GM23338 (cell line): Measurements from ENCODE around the gene ZGRF1. TPM values are rescaled to one million over a fixed set of nuclear protein-coding genes. Genes with fewer than 3 reads are reported as not detected.

Experiments
- ATAC-seq: fragments of 200-7000 bp; cut with Tn5 transposase; 3 replicates; pipeline ENCODE4 v1.9.1; 2020
- DNase-seq: peaks from one replicate; pipeline ENCODE4 v3.0.0-alpha.2; 2015; ENCODE audit warnings: low spot score
- H2AFZ ChIP-seq: fragments of 200-600 bp; sonication (generic); 2 replicates; pipeline ENCODE4 v1.8.0; 2016; ENCODE audit warnings: antibody characterized with exemption, mild to moderate bottlenecking, moderate library complexity
- H3F3A ChIP-seq: fragments of 200-600 bp; sonication (generic); replicated peaks from 2 replicates; pipeline ENCODE4 v1.8.0; 2017; ENCODE audit warnings: antibody characterized with exemption, mixed run types, low read depth
- H3K27ac ChIP-seq: fragments of 200-600 bp; sonication (generic); 2 replicates; pipeline ENCODE4 v1.6.1; 2016; ENCODE audit warnings: low read depth
- H3K27me3 ChIP-seq: fragments of 200-600 bp; sonication (generic); 2 replicates; pipeline ENCODE4 v1.8.0; 2016; ENCODE audit warnings: mild to moderate bottlenecking, mixed run types, moderate library complexity; ENCODE audit not compliant: insufficient read depth
- H3K36me3 ChIP-seq: fragments of 200-600 bp; sonication (generic); 2 replicates; pipeline ENCODE4 v1.8.0; 2016; ENCODE audit warnings: mild to moderate bottlenecking; ENCODE audit not compliant: insufficient read depth
- H3K4me1 ChIP-seq: fragments of 200-600 bp; sonication (generic); 2 replicates; pipeline ENCODE4 v1.8.0; 2016; ENCODE audit warnings: mild to moderate bottlenecking, moderate library complexity; ENCODE audit not compliant: insufficient read depth
- H3K4me2 ChIP-seq: fragments of 200-600 bp; sonication (generic); 2 replicates; pipeline ENCODE4 v1.7.1; 2017; ENCODE audit warnings: mixed run types
- H3K4me3 ChIP-seq: fragments of 200-600 bp; sonication (generic); 2 replicates; pipeline ENCODE4 v1.6.1; 2016; ENCODE audit warnings: mixed run types
- H3K79me2 ChIP-seq: fragments of 200-600 bp; sonication (generic); replicated peaks from 2 replicates; pipeline ENCODE4 v1.8.0; 2017; ENCODE audit warnings: mild to moderate bottlenecking; ENCODE audit not compliant: insufficient read depth
- H3K9me2 ChIP-seq: fragments of 200-600 bp; sonication (generic); 2 replicates; pipeline ENCODE4 v1.8.0; 2017; ENCODE audit not compliant: insufficient read depth
- H4K20me1 ChIP-seq: fragments of 200-600 bp; sonication (generic); replicated peaks from 2 replicates; pipeline ENCODE4 v1.8.0; 2017; ENCODE audit warnings: mild to moderate bottlenecking; ENCODE audit not compliant: insufficient read depth
- H3K27ac Mint-ChIP-seq: 2 replicates; pipeline ENCODE4 v1.8.0; 2020; ENCODE audit warnings: inconsistent platforms, mild to moderate bottlenecking, moderate library complexity, mixed read lengths
- H3K27me3 Mint-ChIP-seq: 3 replicates; pipeline ENCODE4 v1.8.0; 2022; ENCODE audit warnings: low read depth, mild to moderate bottlenecking, moderate library complexity, mixed read lengths, inconsistent platforms; ENCODE audit not compliant: insufficient read depth, poor library complexity
- H3K36me3 Mint-ChIP-seq: 3 replicates; pipeline ENCODE4 v1.8.0; 2021; ENCODE audit warnings: low read depth, mild to moderate bottlenecking, inconsistent platforms, moderate library complexity, mixed read lengths
- H3K4me1 Mint-ChIP-seq: 3 replicates; pipeline ENCODE4 v1.8.0; 2020; ENCODE audit warnings: mild to moderate bottlenecking, inconsistent platforms, mixed read lengths
- H3K4me3 Mint-ChIP-seq: 3 replicates; pipeline ENCODE4 v1.8.0; 2021; ENCODE audit warnings: moderate library complexity, mild to moderate bottlenecking, inconsistent platforms, mixed read lengths
- H3K9me3 Mint-ChIP-seq: 3 replicates; pipeline ENCODE4 v1.8.0; 2020; ENCODE audit warnings: moderate library complexity, mild to moderate bottlenecking, inconsistent platforms, mixed read lengths
- polyA plus RNA-seq: library from polyadenylated mRNA; unstranded; fragments of >200 nt; fragmentation: Nextera tagmentation; extraction: Ambion mirVana; gene quantifications from 2 replicates; pipeline ENCODE4 v1.2.1, GENCODE V29; 2016
- total RNA-seq: library from RNA; depleted of rRNA; stranded (reverse); fragments of >200 nt; shearing (Covaris generic); gene quantifications from 2 replicates; pipeline ENCODE4 v1.2.3, GENCODE V29; 2014
- TF ChIP-seq, protein P1 (sequence below), 2 experiments: fragments of 200-600 bp in 1 of 2; sonication (generic) in 1 of 2; conservative IDR thresholded peaks; 2 replicates each; pipeline versions ENCODE4 v1.5.1 to v1.6.1; 2016 to 2017; ENCODE audit warnings: antibody characterized with exemption in 2 of 2, low read depth in 2 of 2, mild to moderate bottlenecking in 2 of 2, moderate library complexity in 1 of 2
- TF ChIP-seq, protein P2 (sequence below): fragments of 250-450 bp; sonication (Bioruptor Pico); IDR thresholded peaks from 2 replicates; pipeline ENCODE4 v1.5.0; 2020; ENCODE audit warnings: mild to moderate bottlenecking, moderate library complexity

Gene ZGRF1
- total and polyA plus RNA-seq, 2 experiments from 2014 or later, result 41.7 to 62.6 TPM

DNA sequence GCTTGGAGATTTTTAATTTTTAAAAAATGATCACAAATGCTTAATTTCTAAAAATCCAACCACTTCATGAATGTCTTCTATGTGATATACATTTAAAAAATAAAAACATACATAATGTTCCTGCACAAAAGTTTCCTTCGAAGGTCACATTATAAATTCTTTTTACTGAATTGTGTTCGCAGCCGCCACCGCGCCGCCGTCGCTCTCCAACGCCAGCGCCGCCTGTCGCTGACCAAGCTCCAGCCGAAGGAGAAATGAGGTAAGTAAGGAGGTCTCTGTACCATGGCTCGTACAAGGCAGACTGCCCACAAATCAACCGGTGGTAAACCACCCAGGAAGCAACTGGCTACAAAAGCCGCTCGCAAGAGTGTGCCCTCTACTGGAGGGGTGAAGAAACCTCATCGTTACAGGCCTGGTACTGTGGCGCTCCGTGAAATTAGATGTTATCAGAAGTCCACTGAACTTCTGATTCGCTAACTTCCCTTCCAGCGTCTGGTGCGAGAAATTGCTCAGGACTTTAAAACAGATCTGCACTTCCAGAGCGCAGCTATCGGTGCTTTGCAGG lies 71.9 kb downstream of the ZGRF1 start:
- no peaks in the 10 kb centered on the region for H3K36me3 ChIP-seq
- H3K4me1 Mint-ChIP-seq, result no peaks in the 10 kb centered on the region
- no peak overlapping the region for H3K4me3 ChIP-seq
- no peak overlapping the region for H3K27ac Mint-ChIP-seq
- H3K4me2 ChIP-seq, result no peak overlapping the region
- H3F3A ChIP-seq, result no peaks in the 10 kb centered on the region
- H3K9me3 Mint-ChIP-seq, result no peaks in the 10 kb centered on the region
- no peak overlapping the region for H2AFZ ChIP-seq
- peaks cover 15% of the 10 kb centered on the region for H3K36me3 Mint-ChIP-seq
- no peaks in the 10 kb centered on the region for H3K27me3 ChIP-seq
- H3K27ac ChIP-seq, result no peak overlapping the region
- ATAC-seq, result no peak
- no peaks in the 10 kb centered on the region for H3K4me1 ChIP-seq
- no peaks in the 10 kb centered on the region for H3K9me2 ChIP-seq
- peaks cover 1% of the 10 kb centered on the region for H3K27me3 Mint-ChIP-seq
- TF ChIP-seq, protein P1, sequence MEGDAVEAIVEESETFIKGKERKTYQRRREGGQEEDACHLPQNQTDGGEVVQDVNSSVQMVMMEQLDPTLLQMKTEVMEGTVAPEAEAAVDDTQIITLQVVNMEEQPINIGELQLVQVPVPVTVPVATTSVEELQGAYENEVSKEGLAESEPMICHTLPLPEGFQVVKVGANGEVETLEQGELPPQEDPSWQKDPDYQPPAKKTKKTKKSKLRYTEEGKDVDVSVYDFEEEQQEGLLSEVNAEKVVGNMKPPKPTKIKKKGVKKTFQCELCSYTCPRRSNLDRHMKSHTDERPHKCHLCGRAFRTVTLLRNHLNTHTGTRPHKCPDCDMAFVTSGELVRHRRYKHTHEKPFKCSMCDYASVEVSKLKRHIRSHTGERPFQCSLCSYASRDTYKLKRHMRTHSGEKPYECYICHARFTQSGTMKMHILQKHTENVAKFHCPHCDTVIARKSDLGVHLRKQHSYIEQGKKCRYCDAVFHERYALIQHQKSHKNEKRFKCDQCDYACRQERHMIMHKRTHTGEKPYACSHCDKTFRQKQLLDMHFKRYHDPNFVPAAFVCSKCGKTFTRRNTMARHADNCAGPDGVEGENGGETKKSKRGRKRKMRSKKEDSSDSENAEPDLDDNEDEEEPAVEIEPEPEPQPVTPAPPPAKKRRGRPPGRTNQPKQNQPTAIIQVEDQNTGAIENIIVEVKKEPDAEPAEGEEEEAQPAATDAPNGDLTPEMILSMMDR (conservative IDR thresholded peaks at IDR 0.05; ENCODE audit: low read depth in 2 of 2), result peak; percentile 59 to 69
- TF ChIP-seq, protein P2, sequence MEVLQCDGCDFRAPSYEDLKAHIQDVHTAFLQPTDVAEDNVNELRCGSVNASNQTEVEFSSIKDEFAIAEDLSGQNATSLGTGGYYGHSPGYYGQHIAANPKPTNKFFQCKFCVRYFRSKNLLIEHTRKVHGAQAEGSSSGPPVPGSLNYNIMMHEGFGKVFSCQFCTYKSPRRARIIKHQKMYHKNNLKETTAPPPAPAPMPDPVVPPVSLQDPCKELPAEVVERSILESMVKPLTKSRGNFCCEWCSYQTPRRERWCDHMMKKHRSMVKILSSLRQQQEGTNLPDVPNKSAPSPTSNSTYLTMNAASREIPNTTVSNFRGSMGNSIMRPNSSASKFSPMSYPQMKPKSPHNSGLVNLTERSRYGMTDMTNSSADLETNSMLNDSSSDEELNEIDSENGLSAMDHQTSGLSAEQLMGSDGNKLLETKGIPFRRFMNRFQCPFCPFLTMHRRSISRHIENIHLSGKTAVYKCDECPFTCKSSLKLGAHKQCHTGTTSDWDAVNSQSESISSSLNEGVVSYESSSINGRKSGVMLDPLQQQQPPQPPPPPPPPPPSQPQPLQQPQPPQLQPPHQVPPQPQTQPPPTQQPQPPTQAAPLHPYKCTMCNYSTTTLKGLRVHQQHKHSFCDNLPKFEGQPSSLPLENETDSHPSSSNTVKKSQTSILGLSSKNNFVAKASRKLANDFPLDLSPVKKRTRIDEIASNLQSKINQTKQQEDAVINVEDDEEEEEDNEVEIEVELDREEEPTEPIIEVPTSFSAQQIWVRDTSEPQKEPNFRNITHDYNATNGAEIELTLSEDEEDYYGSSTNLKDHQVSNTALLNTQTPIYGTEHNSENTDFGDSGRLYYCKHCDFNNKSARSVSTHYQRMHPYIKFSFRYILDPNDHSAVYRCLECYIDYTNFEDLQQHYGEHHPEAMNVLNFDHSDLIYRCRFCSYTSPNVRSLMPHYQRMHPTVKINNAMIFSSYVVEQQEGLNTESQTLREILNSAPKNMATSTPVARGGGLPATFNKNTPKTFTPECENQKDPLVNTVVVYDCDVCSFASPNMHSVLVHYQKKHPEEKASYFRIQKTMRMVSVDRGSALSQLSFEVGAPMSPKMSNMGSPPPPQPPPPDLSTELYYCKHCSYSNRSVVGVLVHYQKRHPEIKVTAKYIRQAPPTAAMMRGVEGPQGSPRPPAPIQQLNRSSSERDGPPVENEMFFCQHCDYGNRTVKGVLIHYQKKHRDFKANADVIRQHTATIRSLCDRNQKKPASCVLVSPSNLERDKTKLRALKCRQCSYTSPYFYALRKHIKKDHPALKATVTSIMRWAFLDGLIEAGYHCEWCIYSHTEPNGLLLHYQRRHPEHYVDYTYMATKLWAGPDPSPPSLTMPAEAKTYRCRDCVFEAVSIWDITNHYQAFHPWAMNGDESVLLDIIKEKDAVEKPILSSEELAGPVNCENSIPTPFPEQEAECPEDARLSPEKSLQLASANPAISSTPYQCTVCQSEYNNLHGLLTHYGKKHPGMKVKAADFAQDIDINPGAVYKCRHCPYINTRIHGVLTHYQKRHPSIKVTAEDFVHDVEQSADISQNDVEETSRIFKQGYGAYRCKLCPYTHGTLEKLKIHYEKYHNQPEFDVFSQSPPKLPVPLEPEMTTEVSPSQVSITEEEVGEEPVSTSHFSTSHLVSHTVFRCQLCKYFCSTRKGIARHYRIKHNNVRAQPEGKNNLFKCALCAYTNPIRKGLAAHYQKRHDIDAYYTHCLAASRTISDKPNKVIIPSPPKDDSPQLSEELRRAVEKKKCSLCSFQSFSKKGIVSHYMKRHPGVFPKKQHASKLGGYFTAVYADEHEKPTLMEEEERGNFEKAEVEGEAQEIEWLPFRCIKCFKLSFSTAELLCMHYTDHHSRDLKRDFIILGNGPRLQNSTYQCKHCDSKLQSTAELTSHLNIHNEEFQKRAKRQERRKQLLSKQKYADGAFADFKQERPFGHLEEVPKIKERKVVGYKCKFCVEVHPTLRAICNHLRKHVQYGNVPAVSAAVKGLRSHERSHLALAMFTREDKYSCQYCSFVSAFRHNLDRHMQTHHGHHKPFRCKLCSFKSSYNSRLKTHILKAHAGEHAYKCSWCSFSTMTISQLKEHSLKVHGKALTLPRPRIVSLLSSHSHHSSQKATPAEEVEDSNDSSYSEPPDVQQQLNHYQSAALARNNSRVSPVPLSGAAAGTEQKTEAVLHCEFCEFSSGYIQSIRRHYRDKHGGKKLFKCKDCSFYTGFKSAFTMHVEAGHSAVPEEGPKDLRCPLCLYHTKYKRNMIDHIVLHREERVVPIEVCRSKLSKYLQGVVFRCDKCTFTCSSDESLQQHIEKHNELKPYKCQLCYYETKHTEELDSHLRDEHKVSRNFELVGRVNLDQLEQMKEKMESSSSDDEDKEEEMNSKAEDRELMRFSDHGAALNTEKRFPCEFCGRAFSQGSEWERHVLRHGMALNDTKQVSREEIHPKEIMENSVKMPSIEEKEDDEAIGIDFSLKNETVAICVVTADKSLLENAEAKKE, result no peak
- H3K4me3 Mint-ChIP-seq, result no peak overlapping the region
- no peaks in the 10 kb centered on the region; the same call in 1 of the 2 replicates for H4K20me1 ChIP-seq
- H3K79me2 ChIP-seq, result no peaks in the 10 kb centered on the region
- DNase-seq, result peak; percentile 50
